NCI-H1436 treated with DMSO at 0.1 percent for 48 hours (cell line): ENCODE results near the gene COPE.
"Not testable (repeated sequence)": the region's sequence is repeated elsewhere in the genome, so short reads cannot be mapped to it uniquely, and the experiment has no call there.

Experiments used
- DNase-seq: peaks from one replicate; lab custom pipeline; 2025; lab: John Stamatoyannopoulos, UW

Gene COPE

GRCh38 chr19:18908917-18909619 is 10.1 kb downstream of the COPE start:
- DNase-seq = no peak

DNA sequence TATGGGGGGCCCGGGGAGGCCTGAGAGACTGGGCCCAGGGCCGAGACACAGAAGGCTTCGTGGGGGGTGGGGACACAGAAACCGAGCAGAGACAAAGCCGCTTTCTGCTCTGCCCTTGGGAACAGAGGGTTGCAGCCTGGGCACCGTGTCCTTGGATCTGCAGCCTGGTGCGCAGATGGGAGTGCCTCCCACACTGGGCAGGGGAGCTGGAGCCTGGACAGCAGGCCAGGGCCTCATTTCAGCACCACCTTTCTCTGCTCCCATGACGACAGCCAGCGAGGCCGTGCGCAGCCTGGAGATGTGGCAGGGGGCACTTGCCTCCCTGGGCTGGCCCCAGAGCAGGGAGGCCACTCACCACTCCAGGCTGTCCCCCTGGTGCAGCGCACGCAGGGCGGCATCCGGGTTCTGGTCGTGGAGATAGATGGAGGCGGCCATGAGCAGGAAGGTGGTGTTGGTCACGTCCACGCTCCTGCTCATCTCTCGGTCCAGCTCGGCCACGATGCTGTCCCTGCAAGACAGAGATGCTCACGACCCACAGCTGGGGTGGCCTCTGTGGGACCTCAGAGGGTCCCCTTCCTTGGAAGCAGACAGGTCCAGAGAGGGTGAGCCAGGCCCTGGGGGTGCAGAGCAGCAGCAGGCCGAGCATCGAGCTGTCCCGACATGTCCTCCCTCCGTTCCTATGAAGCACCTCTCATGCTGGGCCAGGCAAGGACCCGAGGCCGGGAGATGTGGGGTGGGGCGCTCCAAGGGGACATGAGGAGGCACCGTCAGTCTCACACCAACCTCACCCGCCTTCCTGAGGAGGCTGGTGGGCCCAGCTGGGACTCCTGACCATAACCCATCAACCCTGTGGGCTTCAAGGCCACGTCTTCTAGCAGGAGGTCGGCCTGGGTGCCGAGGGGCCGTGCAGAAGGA is 12.3 kb downstream of the COPE start:
- DNase-seq = no peak

DNA sequence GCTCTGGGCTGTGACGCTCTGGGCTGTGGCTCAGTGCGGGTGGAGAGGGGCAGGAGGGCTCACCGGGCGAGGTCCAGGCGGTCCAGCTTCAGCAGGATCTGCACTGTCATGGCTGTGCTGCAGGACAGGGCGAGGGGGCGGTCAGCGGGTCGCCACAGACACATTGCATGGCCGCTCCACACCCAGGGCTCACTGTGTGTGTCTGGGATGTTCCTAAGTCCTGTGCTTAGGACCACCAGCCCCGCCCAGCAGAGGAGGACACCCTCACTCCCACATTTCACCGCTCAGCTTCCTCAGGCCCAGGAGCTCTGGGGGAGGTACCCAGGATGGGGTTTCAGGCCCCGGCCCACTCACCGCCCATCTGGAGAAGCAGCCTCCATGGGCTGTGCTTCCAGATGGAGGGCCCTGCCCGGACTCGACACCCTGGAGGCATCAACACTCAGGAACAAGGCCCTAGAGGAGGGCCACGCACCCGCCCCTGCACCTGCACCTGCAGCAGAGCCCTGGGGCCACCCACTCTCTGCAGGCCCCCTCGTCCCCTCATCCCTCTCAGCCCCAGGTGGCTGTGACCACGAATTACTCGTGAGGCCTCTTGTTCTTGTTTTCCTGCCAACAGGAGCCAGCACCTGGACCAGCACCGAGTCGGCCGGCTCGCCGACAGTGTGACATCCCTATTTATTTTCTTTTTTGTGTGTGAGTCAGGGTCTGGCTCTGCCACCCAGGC is 13.5 kb downstream of the COPE start:
- no peak for DNase-seq

- DNase-seq = no peak
Measured at GRCh38 chr19:18905058-18905456, 14.1 kb downstream of the COPE start.

- DNase-seq = no peak
Measured at GRCh38 chr19:18904334-18905057, 14.7 kb downstream of the COPE start.

DNA sequence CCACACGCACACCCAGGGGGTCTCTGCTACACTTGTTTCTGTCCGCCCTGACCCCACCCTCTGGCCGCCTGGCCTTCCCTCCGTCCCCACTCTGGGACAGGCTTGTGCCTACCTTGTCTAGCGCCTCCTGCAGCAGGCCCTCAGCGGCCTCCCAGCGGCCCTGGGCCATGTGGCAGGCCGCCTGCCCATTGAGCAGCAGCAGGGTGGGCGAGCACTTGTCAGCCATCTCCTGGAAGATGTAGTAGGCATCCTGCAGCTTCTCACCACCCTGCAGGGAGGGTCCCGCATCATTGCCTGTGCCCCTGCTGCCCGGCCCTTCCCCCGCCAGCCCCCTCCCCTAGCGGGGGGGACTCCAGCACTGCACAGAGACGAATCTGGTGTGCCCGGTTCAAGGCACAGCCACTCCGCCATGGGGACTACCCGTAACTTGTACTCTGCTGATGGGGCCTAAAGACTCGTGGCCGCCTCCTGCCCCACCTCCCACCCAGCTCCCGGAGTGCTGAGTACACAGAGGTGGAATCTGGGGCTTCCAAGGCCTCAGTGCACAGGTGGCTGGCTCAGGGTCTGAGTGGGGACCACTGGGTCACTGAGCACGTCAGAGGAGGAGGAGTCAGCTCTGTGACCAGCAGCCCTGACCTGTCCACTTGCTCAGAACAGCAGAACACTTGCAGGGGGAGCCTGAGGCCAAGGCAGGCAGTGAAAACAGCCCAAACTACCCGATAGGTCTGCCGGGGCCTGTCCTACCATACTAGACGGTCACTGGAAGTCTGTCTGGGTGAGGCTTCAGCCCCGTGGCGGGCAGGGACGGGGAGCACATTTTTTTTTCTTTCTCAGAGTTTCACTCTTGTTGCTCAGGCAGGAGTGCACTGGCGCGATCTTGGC is 15.8 kb downstream of the COPE start:
- no peak for DNase-seq

- not testable (repeated sequence) for DNase-seq
Measured at GRCh38 chr19:18902519-18902918, 16.7 kb downstream of the COPE start.

- no peak for DNase-seq
Measured at GRCh38 chr19:18901491-18901890, 17.7 kb downstream of the COPE start.

DNA sequence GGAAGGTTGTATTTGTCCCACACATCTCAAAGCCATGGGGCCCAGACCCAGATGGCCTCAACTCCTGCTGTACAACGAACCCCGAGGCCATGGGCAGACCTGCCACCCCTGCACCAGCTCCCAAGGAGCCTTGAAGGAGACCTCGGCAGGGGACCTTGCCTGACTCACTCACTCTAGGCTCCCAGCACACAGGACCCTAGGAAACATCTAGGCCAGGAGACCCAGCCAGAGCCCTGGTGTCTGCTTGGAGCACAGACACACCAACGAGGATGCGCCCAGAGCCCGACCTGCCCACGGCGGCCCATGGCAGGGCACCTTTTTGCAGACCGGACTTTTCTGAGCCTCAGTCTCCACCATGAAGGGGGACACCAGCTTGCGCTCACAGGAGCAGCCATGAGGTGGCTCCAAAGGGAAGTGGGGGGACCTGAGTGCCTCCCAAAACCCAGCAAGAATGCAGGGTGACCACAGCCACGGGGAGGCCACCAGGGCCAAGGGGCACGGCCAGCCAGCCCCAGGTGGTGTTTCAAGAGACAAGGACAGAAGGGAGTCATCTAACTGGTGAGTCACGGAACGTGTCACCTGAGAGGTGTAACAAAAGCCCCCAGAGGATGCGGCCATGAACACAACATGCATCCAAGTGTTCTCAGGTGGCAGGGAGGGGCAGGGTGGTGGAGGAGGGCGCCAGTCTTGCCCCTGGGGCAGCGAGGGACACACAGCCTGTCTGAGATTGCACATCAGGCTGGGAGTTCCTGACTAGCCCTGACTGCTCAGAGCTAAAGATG is 18.3 kb downstream of the COPE start:
- no peak for DNase-seq

DNA sequence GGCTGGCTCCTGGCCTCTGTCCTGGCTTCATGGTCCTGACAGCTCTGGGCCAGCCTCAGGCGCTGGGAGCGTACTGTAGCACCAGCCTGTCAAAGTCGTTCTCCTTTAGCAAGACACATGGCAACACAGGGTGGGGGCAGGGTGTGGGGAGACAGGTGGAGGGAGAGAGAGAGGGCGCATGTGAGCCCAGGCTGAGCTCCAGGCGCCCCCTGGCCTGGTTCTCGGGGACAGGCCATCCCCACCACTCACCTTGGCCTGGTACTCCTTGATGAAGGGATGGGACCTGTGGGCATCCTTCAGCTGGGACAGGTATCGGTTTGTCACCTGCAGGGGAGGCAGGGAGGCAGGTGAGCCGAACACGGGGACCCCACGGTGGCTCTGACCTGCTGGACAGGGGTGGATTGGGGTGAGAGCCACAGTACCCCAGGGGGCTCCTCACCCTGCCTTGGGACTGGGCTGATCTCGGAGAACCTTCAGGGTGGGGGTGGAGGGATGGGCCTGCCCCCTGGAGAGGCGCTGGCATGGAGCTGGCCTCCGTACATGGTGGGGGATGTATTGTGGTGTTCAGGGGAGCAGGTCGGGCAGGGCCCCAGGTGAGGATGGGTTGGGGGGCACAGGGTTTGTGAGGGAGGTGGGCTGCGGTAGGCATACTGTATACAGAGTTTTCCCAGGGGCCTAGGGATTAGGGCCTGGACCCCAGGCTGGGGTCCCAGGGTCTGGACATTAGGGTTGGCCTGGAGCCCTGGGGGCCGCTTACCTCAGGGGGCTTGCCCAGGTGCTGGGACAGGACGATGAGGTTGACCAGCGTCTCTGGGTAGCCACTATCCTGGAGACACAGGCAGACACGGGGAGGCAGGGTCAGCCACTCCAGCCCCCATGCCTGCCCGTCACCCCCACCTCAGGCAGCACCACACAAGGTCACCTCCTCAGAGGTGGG is 19.3 kb downstream of the COPE start:
- DNase-seq = no peak

DNA sequence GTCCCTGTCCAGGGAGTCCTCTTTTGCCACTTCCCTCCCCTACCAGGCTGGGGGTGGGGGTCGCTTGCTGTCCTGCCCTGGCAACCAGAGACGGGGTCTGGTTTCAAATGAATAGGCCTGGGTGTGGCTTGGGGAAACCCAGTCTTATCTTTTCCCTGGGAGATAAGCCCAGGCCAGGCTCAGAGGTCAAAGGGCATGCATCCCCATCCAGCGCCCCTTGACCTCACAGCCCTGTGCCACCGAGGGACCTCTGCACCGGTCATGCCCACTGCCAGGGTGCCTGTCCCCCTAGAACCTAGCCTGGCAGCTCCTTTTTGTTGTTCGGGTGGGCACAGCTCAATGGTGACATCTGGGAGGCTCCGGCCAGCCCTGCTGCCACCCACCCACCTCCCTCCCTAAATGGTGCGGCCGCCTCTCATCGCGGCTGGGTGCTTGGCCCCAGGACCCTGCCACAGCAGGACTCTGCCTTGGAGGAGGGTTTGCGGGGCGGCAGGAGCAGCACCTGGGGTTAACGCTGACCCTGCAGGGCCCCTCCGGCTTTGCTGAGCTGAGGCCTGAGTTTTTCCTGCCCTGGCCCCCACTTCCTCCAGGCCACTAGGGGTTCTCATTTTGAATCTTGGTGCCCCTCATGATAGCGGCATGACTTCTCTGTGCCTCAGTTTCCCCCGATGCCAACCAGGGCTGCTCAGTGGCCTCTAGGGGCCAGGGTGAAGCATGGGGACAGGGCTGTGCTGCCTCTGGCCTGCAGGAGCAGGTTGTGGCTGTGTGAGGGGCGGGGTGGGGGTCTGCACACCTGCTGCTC is 20.4 kb downstream of the COPE start:
- DNase-seq = no peak

- no peak for DNase-seq
Measured at GRCh38 chr19:18898081-18898606, 21.0 kb downstream of the COPE start.

DNA sequence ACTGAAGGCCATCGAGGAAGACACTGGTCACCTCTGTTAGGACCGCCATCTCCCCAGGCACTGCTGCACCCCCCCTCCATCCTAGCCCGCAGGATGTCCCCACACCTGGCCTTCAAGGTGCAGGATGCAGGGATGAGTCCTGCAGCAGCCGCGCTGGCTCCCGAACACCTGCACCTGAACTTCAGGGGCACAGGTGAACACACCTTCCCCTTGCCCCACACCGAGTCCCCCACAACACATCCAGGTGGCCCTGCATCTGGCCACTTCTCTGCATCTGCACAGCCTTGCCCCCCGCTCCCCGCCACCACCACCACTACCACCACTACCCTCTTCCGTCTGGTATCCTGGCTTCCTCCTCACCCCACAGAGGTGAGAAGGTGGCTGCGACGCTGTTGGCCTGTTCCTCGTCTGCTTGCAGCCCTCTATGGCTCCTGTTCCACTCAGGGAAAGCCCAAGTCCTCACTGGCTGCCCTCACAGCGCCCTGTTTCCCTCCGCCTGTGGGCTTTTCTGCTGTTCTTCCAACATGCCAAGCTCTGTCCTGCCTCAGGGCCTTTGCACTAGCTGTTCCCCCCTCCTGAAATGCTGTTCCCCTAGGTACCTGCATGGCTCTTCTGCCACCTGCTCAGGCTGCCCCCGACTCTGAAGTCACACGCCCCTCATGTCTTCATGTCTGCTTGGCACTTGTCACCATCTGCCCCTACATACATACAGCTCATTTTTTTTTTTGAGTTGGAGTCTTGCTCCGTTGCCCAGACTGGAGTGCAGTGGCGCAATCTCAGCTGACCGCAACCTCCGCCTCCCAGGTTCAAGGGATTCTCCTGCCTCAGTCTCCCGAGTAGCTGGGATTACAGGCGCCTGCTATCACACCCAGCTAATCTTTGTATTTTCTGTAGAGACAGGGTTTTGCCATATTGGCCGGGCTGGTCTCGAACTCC is 21.8 kb downstream of the COPE start:
- no peak for DNase-seq

- DNase-seq = no peak
Measured at GRCh38 chr19:18896421-18896841, 22.8 kb downstream of the COPE start.

DNA sequence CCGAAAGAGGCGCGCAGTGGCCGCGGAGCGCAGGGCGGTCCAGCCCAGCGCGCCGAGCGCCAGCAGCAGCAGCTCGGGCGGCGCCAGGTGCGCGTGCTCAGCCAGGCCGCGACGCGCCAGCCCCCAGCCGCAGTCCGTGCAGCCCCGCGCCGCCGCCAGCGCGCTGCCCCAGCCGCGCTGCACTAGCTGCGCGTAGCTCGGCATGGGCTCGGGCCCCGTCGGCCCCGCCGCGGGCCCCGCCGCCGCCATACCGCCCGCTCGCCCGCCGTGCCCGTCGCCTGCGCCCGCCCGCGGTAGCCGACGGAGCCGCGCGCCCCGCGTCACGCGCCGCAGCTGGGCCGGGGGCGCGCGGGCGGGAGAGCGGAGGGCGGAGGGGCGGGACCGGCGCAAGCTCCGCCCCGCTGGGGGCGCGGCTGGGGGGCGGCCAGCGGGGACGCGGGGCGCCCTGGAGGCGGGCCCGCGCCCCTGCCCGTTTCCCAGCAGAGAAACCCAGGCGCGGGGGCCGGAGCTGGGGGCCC is 23.3 kb downstream of the COPE start, which contains the start of gene CERS1:
Gene CERS1 (minus strand): TSS at position 335 of the 518 bp plus-strand sequence. CDS start 86 bp downstream, at position 249.
- DNase-seq = no peak
